Activated CD8-positive, alpha-beta T cell treated with anti-CD3 and anti-CD28 coated beads, Interleukin-2, amount 10 ng/mL, durations not matched to agents 7 days and 5 days (primary cell): ENCODE measurements around the gene RUNX1. TPM values are rescaled to one million over a fixed set of nuclear protein-coding genes. Genes with fewer than 3 reads are reported as not detected.

Experiments
- ATAC-seq: fragments of 150-1000 bp; cut with Tn5 transposase; one replicate; pipeline ENCODE4 v1.10.0; 2021; ENCODE audit warnings: moderate library complexity
- CTCF ChIA-PET: fragments of 350-600 bp; sonication (Branson Sonifier 250); formaldehyde crosslinking; loops from one replicate; lab custom pipeline; 2021; ENCODE audit warnings: antibody characterized with exemption; lab: Charles Lee
- POLR2A ChIA-PET: fragments of 350-600 bp; sonication (Branson Sonifier 250); formaldehyde crosslinking; loops from one replicate; lab custom pipeline; 2021; ENCODE audit warnings: antibody characterized with exemption; lab: Charles Lee
- DNase-seq: peaks from one replicate; pipeline ENCODE4 v3.0.0-alpha.2; 2020
- H3K27ac Mint-ChIP-seq: one replicate; pipeline ENCODE4 v1.8.0; 2021; ENCODE audit warnings: mild to moderate bottlenecking, mixed read lengths
- H3K27me3 Mint-ChIP-seq: one replicate; pipeline ENCODE4 v1.8.0; 2021; ENCODE audit warnings: low read depth, mixed read lengths
- H3K36me3 Mint-ChIP-seq: one replicate; pipeline ENCODE4 v1.8.0; 2021; ENCODE audit warnings: low read depth, mixed read lengths
- H3K4me1 Mint-ChIP-seq: one replicate; pipeline ENCODE4 v1.8.0; 2021; ENCODE audit warnings: low read depth, mixed read lengths
- H3K4me3 Mint-ChIP-seq: one replicate; pipeline ENCODE4 v1.8.0; 2021; ENCODE audit warnings: mild to moderate bottlenecking, mixed read lengths
- H3K9me3 Mint-ChIP-seq: one replicate; pipeline ENCODE4 v1.8.0; 2022; ENCODE audit warnings: mixed read lengths; ENCODE audit not compliant: insufficient read depth
- total RNA-seq, 2 experiments: library from RNA; stranded (reverse); gene quantifications; one replicate each; pipeline ENCODE4 v1.2.3, GENCODE V29; 2021

The RUNX1 gene
- total RNA-seq, 2 experiments from 2014 or later: 10.4 to 10.6 TPM

GRCh38 chr21:35044770-35045541 is 4.1 kb downstream of the RUNX1 start:
- peak overlapping the region; percentile 70 for H3K27ac Mint-ChIP-seq
- ChIA-PET CTCF (interaction anchor here (1.3 to 3.6 kb wide), 4 partner anchors 17 to 155 kb away, joined by 3 to 23 read pairs (median 8); no protein-coding TSS in a partner anchor), POLR2A (interaction anchor here (2.0 to 6.1 kb wide), 2 partner anchors 17 to 19 kb away, joined by 4 to 56 read pairs; no protein-coding TSS in a partner anchor)
- H3K9me3 Mint-ChIP-seq: no peaks in the 10 kb centered on the region
- peaks cover 12% of the 10 kb centered on the region for H3K36me3 Mint-ChIP-seq
- H3K27me3 Mint-ChIP-seq: peaks cover 17% of the 10 kb centered on the region
- DNase-seq (no peak), ATAC-seq (no peak)
- peaks cover 96% of the 10 kb centered on the region for H3K4me1 Mint-ChIP-seq
- peak overlapping the region; percentile 35 for H3K4me3 Mint-ChIP-seq

GRCh38 chr21:35044128-35044527 is 5.0 kb downstream of the RUNX1 start:
- peaks cover 17% of the 10 kb centered on the region for H3K27me3 Mint-ChIP-seq

GRCh38 chr21:35043549-35043948 is 5.6 kb downstream of the RUNX1 start:
- Mint-ChIP-seq H3K4me3 (peak overlapping the region; percentile 10), H3K9me3 (no peaks in the 10 kb centered on the region), H3K4me1 (peaks cover 95% of the 10 kb centered on the region), H3K27ac (peak overlapping the region; percentile 70), H3K36me3 (peaks cover 12% of the 10 kb centered on the region), H3K27me3 (peaks cover 17% of the 10 kb centered on the region)
- DNase-seq (no peak), ATAC-seq (no peak)
- CTCF ChIA-PET: interaction anchor here (0.8 to 3.0 kb wide), 8 partner anchors 14 to 1083 kb away, joined by 3 to 13 read pairs (median 4); no protein-coding TSS in a partner anchor
- POLR2A ChIA-PET: interaction anchor here (0.7 to 6.1 kb wide), 6 partner anchors 15 to 155 kb away, joined by 3 to 56 read pairs (median 4); no protein-coding TSS in a partner anchor

More at GRCh38 chr21:35044128-35044527, 5.0 kb downstream of the RUNX1 start:
- Mint-ChIP-seq H3K4me3 (no peak overlapping the region), H3K36me3 (peaks cover 12% of the 10 kb centered on the region), H3K9me3 (no peaks in the 10 kb centered on the region), H3K4me1 (peaks cover 92% of the 10 kb centered on the region), H3K27ac (peak overlapping the region; percentile 70)
- ChIA-PET CTCF (interaction anchor here (0.8 to 3.0 kb wide), 7 partner anchors 13 to 156 kb away, joined by 3 to 13 read pairs (median 4); no protein-coding TSS in a partner anchor), POLR2A (interaction anchor here (0.9 to 6.1 kb wide), 5 partner anchors 15 to 156 kb away, joined by 3 to 56 read pairs (median 4); no protein-coding TSS in a partner anchor)
- DNase-seq (no peak), ATAC-seq (no peak)

- ChIA-PET POLR2A (interaction anchor here (0.7 to 6.1 kb wide), 4 partner anchors 15 to 76 kb away, joined by 3 to 56 read pairs (median 3); no protein-coding TSS in a partner anchor), CTCF (interaction anchor here (1.1 to 3.0 kb wide), 3 partner anchors 17 to 1083 kb away, joined by 3 to 13 read pairs (median 5); no protein-coding TSS in a partner anchor)
- Mint-ChIP-seq H3K4me3 (no peak overlapping the region), H3K27me3 (peaks cover 16% of the 10 kb centered on the region), H3K9me3 (no peaks in the 10 kb centered on the region), H3K27ac (peak overlapping the region; percentile 48), H3K4me1 (peaks cover 95% of the 10 kb centered on the region), H3K36me3 (peaks cover 12% of the 10 kb centered on the region)
- ATAC-seq (no peak), DNase-seq (no peak)
Measured at GRCh38 chr21:35042836-35043235, 6.3 kb downstream of the RUNX1 start.

- H3K27ac Mint-ChIP-seq: peak overlapping the region; percentile 20
- no peaks in the 10 kb centered on the region for H3K9me3 Mint-ChIP-seq
- POLR2A ChIA-PET: interaction anchor here (1.0 kb wide), 1 partner anchor 15 kb away, joined by 3 read pairs; no protein-coding TSS in a partner anchor
- ATAC-seq (no peak), DNase-seq (no peak)
- CTCF ChIA-PET: no interaction called here
- H3K36me3 Mint-ChIP-seq: peaks cover 12% of the 10 kb centered on the region
- peaks cover 95% of the 10 kb centered on the region for H3K4me1 Mint-ChIP-seq
- H3K27me3 Mint-ChIP-seq: peaks cover 14% of the 10 kb centered on the region
- peak overlapping the region; percentile 48 for H3K4me3 Mint-ChIP-seq
Measured at GRCh38 chr21:35041881-35042280, 7.2 kb downstream of the RUNX1 start.

- Mint-ChIP-seq H3K9me3 (no peaks in the 10 kb centered on the region), H3K27ac (no peak overlapping the region), H3K4me3 (peak overlapping the region; percentile 48), H3K4me1 (peaks cover 95% of the 10 kb centered on the region), H3K36me3 (peaks cover 12% of the 10 kb centered on the region), H3K27me3 (peaks cover 12% of the 10 kb centered on the region)
- POLR2A ChIA-PET: no interaction called here
- ATAC-seq (no peak), DNase-seq (no peak)
- CTCF ChIA-PET: interaction anchor here (1.6 kb wide), 1 partner anchor 12 kb away, joined by 5 read pairs; no protein-coding TSS in a partner anchor
Measured at GRCh38 chr21:35041122-35041521, 8.0 kb downstream of the RUNX1 start.

- ChIA-PET CTCF (interaction anchor here (0.9 to 1.6 kb wide), 3 partner anchors 11 to 151 kb away, joined by 3 to 5 read pairs (median 4); no protein-coding TSS in a partner anchor), POLR2A (no interaction called here)
- DNase-seq: no peak
- ATAC-seq: no peak
- no peaks in the 10 kb centered on the region for H3K9me3 Mint-ChIP-seq
- H3K27ac Mint-ChIP-seq: no peak overlapping the region
- no peak overlapping the region for H3K4me3 Mint-ChIP-seq
- peaks cover 11% of the 10 kb centered on the region for H3K27me3 Mint-ChIP-seq
- H3K36me3 Mint-ChIP-seq: peaks cover 15% of the 10 kb centered on the region
- peaks cover 92% of the 10 kb centered on the region for H3K4me1 Mint-ChIP-seq
Measured at GRCh38 chr21:35039595-35040289, 9.4 kb downstream of the RUNX1 start.

- ChIA-PET POLR2A (interaction anchor here (0.6 to 2.4 kb wide), 5 partner anchors 8 to 93 kb away, joined by 3 to 13 read pairs (median 3); no protein-coding TSS in a partner anchor), CTCF (interaction anchor here (0.8 to 2.8 kb wide), 6 partner anchors 9 to 150 kb away, joined by 3 to 11 read pairs (median 4); no protein-coding TSS in a partner anchor)
- H3K4me1 Mint-ChIP-seq: peaks cover 87% of the 10 kb centered on the region
- peak overlapping the region; percentile 62 for H3K27ac Mint-ChIP-seq
- peak overlapping the region; percentile 39 for H3K4me3 Mint-ChIP-seq
- peaks cover 12% of the 10 kb centered on the region for H3K36me3 Mint-ChIP-seq
- no peak for DNase-seq
- no peaks in the 10 kb centered on the region for H3K9me3 Mint-ChIP-seq
- peaks cover 14% of the 10 kb centered on the region for H3K27me3 Mint-ChIP-seq
- ATAC-seq: no peak
Measured at GRCh38 chr21:35038772-35039319, 10.3 kb downstream of the RUNX1 start.

- POLR2A ChIA-PET: interaction anchor here (1.9 to 2.4 kb wide), 2 partner anchors 9 to 10 kb away, joined by 11 to 13 read pairs; no protein-coding TSS in a partner anchor
Measured at GRCh38 chr21:35037384-35037765, 11.7 kb downstream of the RUNX1 start.

GRCh38 chr21:35036465-35037383 is 12.4 kb downstream of the RUNX1 start:
- Mint-ChIP-seq H3K9me3 (no peaks in the 10 kb centered on the region), H3K4me1 (peaks cover 75% of the 10 kb centered on the region), H3K4me3 (no peak overlapping the region), H3K36me3 (peaks cover 7% of the 10 kb centered on the region), H3K27ac (peak overlapping the region; percentile 75), H3K27me3 (peaks cover 13% of the 10 kb centered on the region)
- ATAC-seq (no peak), DNase-seq (no peak)
- ChIA-PET CTCF (interaction anchor here (0.9 to 2.8 kb wide), 3 partner anchors 11 to 14 kb away, joined by 3 to 11 read pairs (median 7); no protein-coding TSS in a partner anchor), POLR2A (interaction anchor here (0.6 to 2.4 kb wide), 4 partner anchors 10 to 244 kb away, joined by 3 to 13 read pairs (median 8); no protein-coding TSS in a partner anchor)

More at GRCh38 chr21:35037384-35037765, 11.7 kb downstream of the RUNX1 start:
- Mint-ChIP-seq H3K4me1 (peaks cover 82% of the 10 kb centered on the region), H3K27me3 (peaks cover 13% of the 10 kb centered on the region), H3K36me3 (peaks cover 7% of the 10 kb centered on the region), H3K4me3 (peak overlapping the region; percentile 39), H3K9me3 (no peaks in the 10 kb centered on the region), H3K27ac (peak overlapping the region; percentile 75)
- CTCF ChIA-PET: interaction anchor here (1.2 to 2.8 kb wide), 3 partner anchors 8 to 14 kb away, joined by 5 to 11 read pairs (median 7); no protein-coding TSS in a partner anchor
- ATAC-seq: no peak
- no peak for DNase-seq
